Inflammatory macrophage treated with lipopolysaccharide for 4 hours (primary cell): ENCODE data around the gene TMEM141.
A peak's percentile ranks its signal among the peaks of the same experiment; 100 is the strongest.

Source experiments
- DNase-seq: peaks from one replicate; pipeline ENCODE4 v3.0.0-alpha.2; 2020

TMEM141 gene

GRCh38 chr9:136790640-136791515, at the start of gene TMEM141:
TSS of gene TMEM141 (plus strand) at chr9:136791344. CDS start at chr9:136791371, 27 bp downstream.
- DNase-seq: peak; percentile 100

GRCh38 chr9:136741883-136742571, 49.1 kb upstream of the TMEM141 start:
- peak; percentile 44 for DNase-seq

- no peak for DNase-seq
These were observed 48.4 kb upstream of the TMEM141 start, which contains the start of gene LCN10 for GRCh38 chr9:136742591-136743391. TSS of gene LCN10 (minus strand) at chr9:136742940. CDS start at chr9:136742903, 37 bp downstream.

GRCh38 chr9:136743639-136744211, 47.4 kb upstream of the TMEM141 start:
- no peak for DNase-seq

GRCh38 chr9:136744773-136745172, 46.4 kb upstream of the TMEM141 start:
- DNase-seq: no peak

GRCh38 chr9:136745389-136746154, 45.6 kb upstream of the TMEM141 start:
- no peak for DNase-seq

- DNase-seq: no peak
These were observed 45.0 kb upstream of the TMEM141 start for GRCh38 chr9:136746155-136746490.

GRCh38 chr9:136746621-136747020, 44.5 kb upstream of the TMEM141 start:
- DNase-seq: no peak

- no peak for DNase-seq
These were observed 43.7 kb upstream of the TMEM141 start for GRCh38 chr9:136747161-136748060.

- no peak for DNase-seq
These were observed 42.9 kb upstream of the TMEM141 start, which contains the start of gene LCN6 for GRCh38 chr9:136748201-136748600. TSS of gene LCN6 (minus strand) at chr9:136748525. CDS start at chr9:136748483, 42 bp downstream.

- no peak for DNase-seq
These were observed 42.2 kb upstream of the TMEM141 start for GRCh38 chr9:136748666-136749611.

GRCh38 chr9:136750526-136750925, 40.6 kb upstream of the TMEM141 start:
- DNase-seq: no peak

GRCh38 chr9:136751244-136751643, 39.9 kb upstream of the TMEM141 start:
- no peak for DNase-seq

- DNase-seq: no peak
These were observed 39.3 kb upstream of the TMEM141 start for GRCh38 chr9:136751814-136752213.

- DNase-seq: no peak
These were observed 37.6 kb upstream of the TMEM141 start for GRCh38 chr9:136753371-136754058.

GRCh38 chr9:136754059-136754572, 37.0 kb upstream of the TMEM141 start:
- DNase-seq: no peak

GRCh38 chr9:136754626-136755301, 36.4 kb upstream of the TMEM141 start:
- no peak for DNase-seq
